Lower lobe of right lung (tissue), 2 donors: Measurements from ENCODE around the gene KCNT1. TPM values are rescaled to one million over a fixed set of nuclear protein-coding genes. Genes with fewer than 3 reads are reported as not detected.

Experiments used
- ATAC-seq, 2 donors: fragments of 200-7000 bp; cut with Tn5 transposase; one replicate each; pipeline ENCODE4 v1.9.1; 2020 to 2022; ENCODE audit warnings: mild to moderate bottlenecking in 2 of 2, moderate library complexity in 2 of 2
- DNase-seq: peaks from one replicate; pipeline ENCODE4 v3.0.0-alpha.2; 2020
- H3K27ac ChIP-seq: fragments of 200-600 bp; one replicate; pipeline ENCODE4 v1.8.0; 2022
- H3K27me3 ChIP-seq: fragments of 200-600 bp; one replicate; pipeline ENCODE4 v1.8.0; 2022; ENCODE audit warnings: low read depth
- H3K36me3 ChIP-seq: fragments of 200-600 bp; one replicate; pipeline ENCODE4 v1.8.0; 2022; ENCODE audit warnings: mild to moderate bottlenecking
- H3K4me1 ChIP-seq: fragments of 200-600 bp; one replicate; pipeline ENCODE4 v1.8.0; 2022
- H3K4me3 ChIP-seq: fragments of 200-600 bp; one replicate; pipeline ENCODE4 v1.8.0; 2022; ENCODE audit warnings: mild to moderate bottlenecking
- H3K9me3 ChIP-seq: fragments of 200-600 bp; one replicate; pipeline ENCODE4 v1.8.0; 2022
- intact Hi-C: fragments of 100-400 bp; cut with DNase I; formaldehyde crosslinking; loops from one replicate; pipeline ENCODE4 v1.11.0; 2022
- total RNA-seq: library from RNA; stranded (reverse); fragmentation: NEBNext Ultra II Directional; extraction: Animal tissue kit (Norgen Biotek cat#: 25700); gene quantifications from one replicate; pipeline ENCODE4 v1.2.1, GENCODE V29; 2021
- TF ChIP-seq, protein P1 (sequence below): fragments of 200-600 bp; IDR thresholded peaks from one replicate; pipeline ENCODE4 v1.8.0; 2022; ENCODE audit warnings: antibody characterized with exemption, mild to moderate bottlenecking
- donor health status: DM: no; HTN: yes; CAD: no; lungs with severe emphysema.

KCNT1 gene
- total RNA-seq, 1 donor from 2014 or later = 0.35 TPM

- Histone ChIP-seq H3K36me3 (no peaks in the 10 kb centered on the region), H3K27ac (no peak overlapping the region), H3K27me3 (peaks cover 18% of the 10 kb centered on the region), H3K4me3 (no peak overlapping the region), H3K4me1 (no peaks in the 10 kb centered on the region), H3K9me3 (no peaks in the 10 kb centered on the region)
- DNase-seq = no peak
- TF ChIP-seq, protein P1, sequence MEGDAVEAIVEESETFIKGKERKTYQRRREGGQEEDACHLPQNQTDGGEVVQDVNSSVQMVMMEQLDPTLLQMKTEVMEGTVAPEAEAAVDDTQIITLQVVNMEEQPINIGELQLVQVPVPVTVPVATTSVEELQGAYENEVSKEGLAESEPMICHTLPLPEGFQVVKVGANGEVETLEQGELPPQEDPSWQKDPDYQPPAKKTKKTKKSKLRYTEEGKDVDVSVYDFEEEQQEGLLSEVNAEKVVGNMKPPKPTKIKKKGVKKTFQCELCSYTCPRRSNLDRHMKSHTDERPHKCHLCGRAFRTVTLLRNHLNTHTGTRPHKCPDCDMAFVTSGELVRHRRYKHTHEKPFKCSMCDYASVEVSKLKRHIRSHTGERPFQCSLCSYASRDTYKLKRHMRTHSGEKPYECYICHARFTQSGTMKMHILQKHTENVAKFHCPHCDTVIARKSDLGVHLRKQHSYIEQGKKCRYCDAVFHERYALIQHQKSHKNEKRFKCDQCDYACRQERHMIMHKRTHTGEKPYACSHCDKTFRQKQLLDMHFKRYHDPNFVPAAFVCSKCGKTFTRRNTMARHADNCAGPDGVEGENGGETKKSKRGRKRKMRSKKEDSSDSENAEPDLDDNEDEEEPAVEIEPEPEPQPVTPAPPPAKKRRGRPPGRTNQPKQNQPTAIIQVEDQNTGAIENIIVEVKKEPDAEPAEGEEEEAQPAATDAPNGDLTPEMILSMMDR = no peak
- intact Hi-C loops = no loop called here
- no peak for ATAC-seq
Measured at GRCh38 chr9:135745686-135746324, 43.8 kb downstream of the KCNT1 start.

- H3K27me3 ChIP-seq = peaks cover 20% of the 10 kb centered on the region
- ATAC-seq = no peak
- intact Hi-C loops = no loop called here
- DNase-seq = no peak
- no peaks in the 10 kb centered on the region for H3K9me3 ChIP-seq
- no peak overlapping the region for H3K4me3 ChIP-seq
- H3K27ac ChIP-seq = no peak overlapping the region
- no peaks in the 10 kb centered on the region for H3K36me3 ChIP-seq
- TF ChIP-seq, protein P1 = no peak
- H3K4me1 ChIP-seq = no peaks in the 10 kb centered on the region
Measured at GRCh38 chr9:135746565-135746964, 44.6 kb downstream of the KCNT1 start.

DNA sequence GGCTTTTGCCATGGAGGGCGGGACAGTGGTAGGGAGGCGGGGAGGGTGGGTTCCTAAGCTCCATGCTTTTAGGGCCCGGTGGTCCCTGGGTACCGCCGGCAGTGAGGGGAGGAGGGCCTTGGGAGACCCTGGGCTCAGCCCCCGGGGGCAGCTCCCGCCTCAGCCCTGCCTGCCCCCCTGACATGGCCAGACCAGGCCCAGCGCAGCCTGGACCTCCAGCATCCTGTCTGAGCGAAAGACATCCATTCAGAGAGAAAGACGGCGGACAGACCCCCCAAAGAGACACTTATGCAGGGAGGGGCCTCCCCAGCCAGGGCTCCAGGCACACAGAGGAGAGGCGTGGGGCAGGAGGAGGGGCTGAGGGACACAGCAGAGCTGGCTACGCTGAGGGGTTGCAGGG is 45.3 kb downstream of the KCNT1 start:
- Histone ChIP-seq H3K4me3 (no peak overlapping the region), H3K27me3 (peaks cover 17% of the 10 kb centered on the region)
- TF ChIP-seq, protein P1 = no peak

GRCh38 chr9:135748676-135749075 is 46.7 kb downstream of the KCNT1 start:
- Histone ChIP-seq H3K9me3 (no peaks in the 10 kb centered on the region), H3K36me3 (no peaks in the 10 kb centered on the region), H3K27me3 (peaks cover 17% of the 10 kb centered on the region), H3K4me1 (no peaks in the 10 kb centered on the region), H3K27ac (no peak overlapping the region), H3K4me3 (no peak overlapping the region)
- intact Hi-C loops = no loop called here
- DNase-seq = no peak
- TF ChIP-seq, protein P1 = no peak
- ATAC-seq = no peak

More for the DNA sequence above, 45.3 kb downstream of the KCNT1 start:
- Histone ChIP-seq H3K9me3 (no peaks in the 10 kb centered on the region), H3K36me3 (no peaks in the 10 kb centered on the region), H3K27ac (no peak overlapping the region), H3K4me1 (no peaks in the 10 kb centered on the region)
- intact Hi-C loops = no loop called here
- no peak for DNase-seq
- no peak for ATAC-seq

GRCh38 chr9:135749171-135750045 is 47.4 kb downstream of the KCNT1 start:
- intact Hi-C loops = no loop called here
- no peak for DNase-seq
- H3K4me3 ChIP-seq = no peak overlapping the region
- H3K9me3 ChIP-seq = no peaks in the 10 kb centered on the region
- no peaks in the 10 kb centered on the region for H3K36me3 ChIP-seq
- TF ChIP-seq, protein P1 = no peak
- H3K27me3 ChIP-seq = peaks cover 17% of the 10 kb centered on the region
- ATAC-seq = no peak
- H3K27ac ChIP-seq = no peak overlapping the region
- H3K4me1 ChIP-seq = no peaks in the 10 kb centered on the region
